GM12872 (cell line): ENCODE results near the gene FRMD4A.

Experiments
- TF ChIP-seq, protein P1 (sequence below): IDR thresholded peaks from 3 replicates; pipeline ENCODE4 v1.5.1; 2011; ENCODE audit warnings: low read depth, mild to moderate bottlenecking, low read length, moderate library complexity; ENCODE audit not compliant: insufficient read depth

FRMD4A gene

DNA sequence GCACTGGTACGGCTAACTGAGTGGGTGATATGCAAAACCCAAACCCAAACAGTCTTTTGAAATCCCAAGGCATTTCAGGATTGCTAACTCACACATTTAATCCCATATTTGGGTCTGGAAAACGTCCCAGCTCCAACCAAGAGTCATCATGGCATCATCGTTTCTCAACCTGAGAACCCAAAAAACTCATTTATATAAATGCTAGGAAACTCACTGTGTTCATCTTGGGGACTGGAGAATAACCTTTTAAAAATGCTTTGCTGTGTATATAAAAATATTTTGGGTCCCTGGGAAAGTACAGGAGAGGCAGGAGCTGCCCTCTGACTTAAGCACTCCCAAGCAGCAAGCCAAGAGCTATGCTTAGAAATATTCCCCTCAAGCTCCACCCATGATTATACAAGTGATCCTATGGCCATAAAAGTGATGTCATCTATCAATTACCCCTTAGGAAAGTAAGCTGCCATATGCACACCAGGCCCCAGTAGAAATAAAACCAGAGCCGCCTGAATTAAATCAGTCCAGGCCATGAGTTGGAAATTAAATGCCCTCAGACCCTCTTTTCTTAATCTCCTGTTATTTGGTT lies 352.1 kb downstream of the FRMD4A start:
- TF ChIP-seq, protein P1, sequence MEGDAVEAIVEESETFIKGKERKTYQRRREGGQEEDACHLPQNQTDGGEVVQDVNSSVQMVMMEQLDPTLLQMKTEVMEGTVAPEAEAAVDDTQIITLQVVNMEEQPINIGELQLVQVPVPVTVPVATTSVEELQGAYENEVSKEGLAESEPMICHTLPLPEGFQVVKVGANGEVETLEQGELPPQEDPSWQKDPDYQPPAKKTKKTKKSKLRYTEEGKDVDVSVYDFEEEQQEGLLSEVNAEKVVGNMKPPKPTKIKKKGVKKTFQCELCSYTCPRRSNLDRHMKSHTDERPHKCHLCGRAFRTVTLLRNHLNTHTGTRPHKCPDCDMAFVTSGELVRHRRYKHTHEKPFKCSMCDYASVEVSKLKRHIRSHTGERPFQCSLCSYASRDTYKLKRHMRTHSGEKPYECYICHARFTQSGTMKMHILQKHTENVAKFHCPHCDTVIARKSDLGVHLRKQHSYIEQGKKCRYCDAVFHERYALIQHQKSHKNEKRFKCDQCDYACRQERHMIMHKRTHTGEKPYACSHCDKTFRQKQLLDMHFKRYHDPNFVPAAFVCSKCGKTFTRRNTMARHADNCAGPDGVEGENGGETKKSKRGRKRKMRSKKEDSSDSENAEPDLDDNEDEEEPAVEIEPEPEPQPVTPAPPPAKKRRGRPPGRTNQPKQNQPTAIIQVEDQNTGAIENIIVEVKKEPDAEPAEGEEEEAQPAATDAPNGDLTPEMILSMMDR = no peak

DNA sequence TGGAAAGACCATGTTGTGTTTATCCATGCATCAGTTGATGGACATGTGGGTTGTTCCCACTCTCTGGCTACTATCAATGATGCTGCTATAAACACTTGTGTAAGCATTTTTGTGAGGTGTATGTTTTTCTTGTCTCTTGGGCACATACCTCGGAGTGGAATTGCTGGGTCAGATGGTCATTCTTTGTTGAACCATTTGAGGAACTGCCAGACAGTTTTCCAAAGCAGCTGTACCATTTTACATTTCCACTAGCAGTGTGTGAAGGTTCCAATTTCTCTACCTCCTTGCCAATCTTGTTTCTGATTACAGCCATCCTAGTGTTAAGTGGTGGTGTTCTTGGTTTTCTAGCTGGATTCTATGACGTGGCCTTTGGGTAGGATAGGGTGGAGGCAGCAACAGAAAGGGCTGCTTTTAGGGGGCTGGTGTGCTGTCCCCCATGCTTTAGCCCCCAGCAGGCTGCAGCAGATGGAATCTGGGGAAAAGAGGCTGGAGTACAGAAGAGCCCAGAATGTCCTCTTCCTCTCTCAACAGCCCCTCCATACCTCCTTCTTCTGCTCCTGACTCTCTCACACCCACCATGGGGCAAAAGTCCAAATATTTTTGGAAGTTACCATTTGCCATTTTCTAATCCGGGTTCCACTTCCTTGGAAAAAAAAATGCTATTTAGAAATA lies 352.7 kb downstream of the FRMD4A start:
- TF ChIP-seq, protein P1 = no peak

- TF ChIP-seq, protein P1 = no peak
These were observed 357.0 kb downstream of the FRMD4A start for GRCh38 chr10:13973742-13974141.

- TF ChIP-seq, protein P1 = no peak
These were observed 358.1 kb downstream of the FRMD4A start for GRCh38 chr10:13972609-13973008.

- TF ChIP-seq, protein P1 = no peak
These were observed 358.9 kb downstream of the FRMD4A start for GRCh38 chr10:13971601-13972475.

GRCh38 chr10:13970957-13971353 lies 359.8 kb downstream of the FRMD4A start:
- TF ChIP-seq, protein P1 = no peak

- TF ChIP-seq, protein P1 = no peak
These were observed 360.3 kb downstream of the FRMD4A start for GRCh38 chr10:13970236-13970956.
